Bronchial epithelial cell (primary cell): ENCODE measurements around the gene MYH13. TPM values are rescaled to one million over a fixed set of nuclear protein-coding genes. Genes with fewer than 3 reads are reported as not detected.

Experiments used
- DNase-seq: peaks from one replicate; pipeline ENCODE4 v3.0.0-alpha.2; 2010; ENCODE audit warnings: low read depth
- FAIRE-seq: peaks from 2 replicates; lab custom pipeline; 2011; peaks lifted over from hg19 to GRCh38; lab: Jason Lieb, UNC
- H3K27me3 ChIP-seq: 2 replicates; pipeline ENCODE4 v1.5.1; 2011; ENCODE audit warnings: low read length; ENCODE audit not compliant: control insufficient read depth, insufficient read depth
- H3K36me3 ChIP-seq: 2 replicates; pipeline ENCODE4 v1.5.1; 2011; ENCODE audit warnings: low read length; ENCODE audit not compliant: control insufficient read depth, insufficient read depth
- H3K4me3 ChIP-seq: 2 replicates; pipeline ENCODE4 v1.5.1; 2011; ENCODE audit warnings: mild to moderate bottlenecking, low read depth, low read length, control low read depth
- CTCF ChIP-seq: IDR thresholded peaks from 2 replicates; pipeline ENCODE4 v1.5.1; 2011; ENCODE audit warnings: mild to moderate bottlenecking, moderate library complexity, low read length, control low read depth, inconsistent platforms; ENCODE audit not compliant: insufficient read depth, severe bottlenecking
- total RNA-seq: library from RNA; depleted of rRNA; stranded (reverse); fragments of >200 nt; gene quantifications from 2 replicates; pipeline ENCODE4 v1.2.1, GENCODE V29; 2014

Gene MYH13
- total RNA-seq, 1 donor from 2014 or later: not detected

GRCh38 chr17:10265100-10265810, 107.6 kb downstream of the MYH13 start:
- Histone ChIP-seq H3K27me3 (no peaks in the 10 kb centered on the region), H3K36me3 (no peaks in the 10 kb centered on the region), H3K4me3 (no peak overlapping the region)
- no peak for TF ChIP-seq CTCF
- DNase-seq (no peak), FAIRE-seq (no peak)

- TF ChIP-seq CTCF: no peak
- FAIRE-seq: no peak
- Histone ChIP-seq H3K4me3 (no peak overlapping the region), H3K27me3 (no peaks in the 10 kb centered on the region), H3K36me3 (no peaks in the 10 kb centered on the region)
- DNase-seq: no peak
Measured at GRCh38 chr17:10264051-10264450, 108.8 kb downstream of the MYH13 start.

- Histone ChIP-seq H3K27me3 (no peaks in the 10 kb centered on the region), H3K4me3 (no peak overlapping the region), H3K36me3 (no peaks in the 10 kb centered on the region)
- DNase-seq (no peak), FAIRE-seq (no peak)
- no peak for TF ChIP-seq CTCF
Measured at GRCh38 chr17:10262451-10262850, 110.4 kb downstream of the MYH13 start.

- FAIRE-seq: no peak
Measured at GRCh38 chr17:10261098-10261497, 111.7 kb downstream of the MYH13 start.

GRCh38 chr17:10251212-10251948, 121.4 kb downstream of the MYH13 start:
- no peak overlapping the region for H3K4me3 ChIP-seq
- no peaks in the 10 kb centered on the region for H3K27me3 ChIP-seq
- DNase-seq: no peak
- no peak for TF ChIP-seq CTCF
- peak; percentile 93 for FAIRE-seq
- no peaks in the 10 kb centered on the region for H3K36me3 ChIP-seq

More at GRCh38 chr17:10261098-10261497, 111.7 kb downstream of the MYH13 start:
- no peak for TF ChIP-seq CTCF
- H3K27me3 ChIP-seq: no peaks in the 10 kb centered on the region
- H3K4me3 ChIP-seq: no peak overlapping the region
- no peaks in the 10 kb centered on the region for H3K36me3 ChIP-seq
- no peak for DNase-seq

Other genes with a start within 250 kb of the MYH13 start
- 1.1 and 1.7 TPM in 2 replicates for gene GAS7, start 174.4 kb downstream of the MYH13 start, total RNA-seq
- not detected in 2 replicates for gene MYH8, start 48.9 kb upstream of the MYH13 start, total RNA-seq
- gene MYH4, start 96.6 kb upstream of the MYH13 start, total RNA-seq: not detected in 2 replicates
- not detected in 2 replicates for gene MYH1, start 145.5 kb upstream of the MYH13 start, total RNA-seq
- not detected in 2 replicates for gene MYH2, start 176.7 kb upstream of the MYH13 start, total RNA-seq